HFFc6 (cell line): ENCODE results near the gene ELMO2. TPM values are rescaled to one million over a fixed set of nuclear protein-coding genes. Genes with fewer than 3 reads are reported as not detected.
A peak's percentile ranks its signal among the peaks of the same experiment; 100 is the strongest.

Experiments
- DNase-seq: peaks from one replicate; pipeline ENCODE4 v3.0.0-alpha.2; 2018
- H3K27ac Mint-ChIP-seq: 2 replicates; pipeline ENCODE4 v1.8.0; 2020; ENCODE audit warnings: mild to moderate bottlenecking, mixed read lengths
- H3K27me3 Mint-ChIP-seq: 2 replicates; pipeline ENCODE4 v1.8.0; 2021; ENCODE audit warnings: mild to moderate bottlenecking, moderate library complexity, mixed read lengths; ENCODE audit not compliant: insufficient read depth
- H3K36me3 Mint-ChIP-seq: 2 replicates; pipeline ENCODE4 v1.8.0; 2021; ENCODE audit warnings: low read depth, mixed read lengths
- H3K4me1 Mint-ChIP-seq: 2 replicates; pipeline ENCODE4 v1.8.0; 2020; ENCODE audit warnings: low read depth, mixed read lengths
- H3K4me3 Mint-ChIP-seq: 2 replicates; pipeline ENCODE4 v1.8.0; 2020; ENCODE audit warnings: mild to moderate bottlenecking, moderate library complexity, mixed read lengths
- H3K9me3 Mint-ChIP-seq: 2 replicates; pipeline ENCODE4 v1.8.0; 2020; ENCODE audit warnings: mild to moderate bottlenecking, mixed read lengths
- total RNA-seq, 6 experiments: library from RNA; stranded (reverse); fragmentation: NEBNext Ultra II Directional; extraction: Animal tissue kit (Norgen Biotek cat#: 25700); gene quantifications; 2 replicates in 1 of 6; 3 replicates in 5 of 6; pipeline ENCODE4 v1.2.3, GENCODE V29; 2021
- TF ChIP-seq, protein P1 (sequence below): fragments of 200-600 bp; sonication (generic); IDR thresholded peaks from 2 replicates; pipeline ENCODE4 v1.5.0; 2021; ENCODE audit warnings: antibody characterized with exemption, mild to moderate bottlenecking

ELMO2 gene
- total RNA-seq, 6 experiments from 2014 or later, result 39.3 to 48.0 (median 44.3) TPM

DNA sequence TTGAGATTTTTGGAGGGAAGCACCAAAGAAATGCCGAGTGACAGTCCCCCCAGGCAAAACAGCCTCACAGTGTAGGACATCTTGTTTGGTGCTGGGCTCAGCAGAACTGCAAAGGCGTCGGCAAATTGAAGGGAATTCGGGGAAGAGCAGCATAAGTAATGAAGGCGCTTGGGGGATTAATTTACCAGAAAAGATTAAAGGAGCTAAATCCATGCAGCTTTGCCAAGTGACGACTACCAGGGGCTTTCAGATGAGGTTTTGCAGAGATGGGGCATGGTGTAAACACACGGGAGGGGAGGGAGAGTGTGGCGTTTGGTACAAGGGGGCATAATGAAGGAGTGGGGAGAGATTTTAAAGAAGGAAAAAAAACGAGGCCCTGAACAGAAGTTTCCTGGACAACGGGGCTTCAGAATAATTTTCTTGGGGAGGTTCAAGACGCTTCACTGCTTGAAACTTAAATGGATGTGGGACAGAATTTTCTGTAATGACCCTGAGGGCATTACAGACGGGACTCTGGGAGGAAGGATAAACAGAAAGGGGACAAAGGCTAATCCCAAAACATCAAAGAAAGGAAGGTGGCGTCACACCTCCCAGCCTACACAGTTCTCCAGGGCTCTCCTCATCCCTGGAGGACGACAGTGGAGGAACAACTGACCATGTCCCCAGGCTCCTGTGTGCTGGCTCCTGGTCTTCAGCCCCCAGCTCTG is 52.8 kb downstream of the ELMO2 start:
- Mint-ChIP-seq H3K27me3 (0 out of 2 replicates have a peak, but pooled peaks cover 2% of the 10 kb centered on the region), H3K36me3 (peaks cover 10% of the 10 kb centered on the region), H3K9me3 (no peaks in the 10 kb centered on the region), H3K4me3 (no peak overlapping the region), H3K4me1 (peaks cover 26% of the 10 kb centered on the region), H3K27ac (no peak overlapping the region)
- TF ChIP-seq, protein P1, sequence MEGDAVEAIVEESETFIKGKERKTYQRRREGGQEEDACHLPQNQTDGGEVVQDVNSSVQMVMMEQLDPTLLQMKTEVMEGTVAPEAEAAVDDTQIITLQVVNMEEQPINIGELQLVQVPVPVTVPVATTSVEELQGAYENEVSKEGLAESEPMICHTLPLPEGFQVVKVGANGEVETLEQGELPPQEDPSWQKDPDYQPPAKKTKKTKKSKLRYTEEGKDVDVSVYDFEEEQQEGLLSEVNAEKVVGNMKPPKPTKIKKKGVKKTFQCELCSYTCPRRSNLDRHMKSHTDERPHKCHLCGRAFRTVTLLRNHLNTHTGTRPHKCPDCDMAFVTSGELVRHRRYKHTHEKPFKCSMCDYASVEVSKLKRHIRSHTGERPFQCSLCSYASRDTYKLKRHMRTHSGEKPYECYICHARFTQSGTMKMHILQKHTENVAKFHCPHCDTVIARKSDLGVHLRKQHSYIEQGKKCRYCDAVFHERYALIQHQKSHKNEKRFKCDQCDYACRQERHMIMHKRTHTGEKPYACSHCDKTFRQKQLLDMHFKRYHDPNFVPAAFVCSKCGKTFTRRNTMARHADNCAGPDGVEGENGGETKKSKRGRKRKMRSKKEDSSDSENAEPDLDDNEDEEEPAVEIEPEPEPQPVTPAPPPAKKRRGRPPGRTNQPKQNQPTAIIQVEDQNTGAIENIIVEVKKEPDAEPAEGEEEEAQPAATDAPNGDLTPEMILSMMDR, result no peak
- no peak for DNase-seq

DNA sequence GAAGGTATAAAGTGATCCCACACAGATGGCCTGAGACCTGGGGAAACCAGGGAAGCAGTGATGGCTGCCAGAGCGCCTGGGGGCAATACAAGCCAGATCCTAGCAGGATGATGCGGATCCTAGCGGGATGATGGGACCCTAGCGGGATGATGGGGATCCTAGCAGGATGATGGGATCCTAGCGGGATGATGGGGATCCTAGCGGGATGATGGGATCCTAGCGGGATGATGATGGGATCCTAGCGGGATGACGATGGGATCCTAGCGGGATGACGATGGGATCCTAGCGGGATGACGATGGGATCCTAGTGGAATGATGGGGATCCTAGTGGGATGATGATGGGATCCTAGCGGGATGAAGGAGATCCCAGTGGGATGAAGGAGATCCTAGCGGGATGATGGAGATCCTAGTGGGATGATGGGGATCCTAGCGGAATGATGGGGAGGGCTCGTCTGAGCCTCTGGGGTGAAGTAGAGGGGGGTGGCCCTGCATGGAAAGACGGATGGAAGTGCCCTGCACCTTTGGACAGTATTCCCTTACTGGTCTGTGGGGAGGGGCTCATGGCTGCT is 54.0 kb downstream of the ELMO2 start:
- Mint-ChIP-seq H3K27ac (no peak overlapping the region), H3K9me3 (no peaks in the 10 kb centered on the region), H3K36me3 (peaks cover 10% of the 10 kb centered on the region), H3K4me1 (peaks cover 26% of the 10 kb centered on the region), H3K27me3 (0 out of 2 replicates have a peak, but pooled peaks cover 2% of the 10 kb centered on the region), H3K4me3 (no peak overlapping the region)
- no peak for DNase-seq
- TF ChIP-seq, protein P1, result no peak

DNA sequence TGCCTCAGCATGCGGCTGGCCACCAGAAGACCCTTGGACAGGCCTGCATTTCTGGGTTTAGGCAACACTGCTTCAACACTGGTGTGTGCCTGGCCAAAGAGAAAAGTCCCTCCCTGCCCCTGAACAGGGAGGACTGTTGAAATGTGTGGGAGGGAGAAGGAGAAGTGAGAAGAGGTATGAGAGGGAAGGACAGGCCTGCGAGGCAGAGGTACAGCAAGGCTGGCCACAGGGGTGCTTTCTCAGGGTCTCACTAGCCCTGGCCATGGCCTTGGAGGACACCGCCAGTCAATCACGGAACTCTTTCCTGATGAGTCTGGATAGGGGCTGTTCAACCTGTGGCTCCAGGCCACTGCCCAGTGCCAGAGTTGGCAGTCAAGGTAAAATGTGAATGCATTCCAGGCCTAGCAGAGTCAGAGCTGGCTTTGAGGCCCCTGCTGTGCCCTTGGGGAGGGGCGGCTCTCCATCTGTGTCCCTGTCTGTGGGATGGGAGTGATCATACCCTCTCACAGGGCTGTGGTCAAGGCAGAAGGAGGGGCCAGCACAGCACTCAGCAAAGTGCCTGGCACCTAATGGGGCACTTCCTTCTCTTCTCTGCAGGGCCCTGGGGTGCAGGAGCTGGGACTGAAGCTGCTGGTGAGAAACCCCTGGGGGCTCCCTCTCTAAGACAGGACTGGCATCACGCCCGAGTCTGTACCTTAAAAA is 54.9 kb downstream of the ELMO2 start:
- H3K27ac Mint-ChIP-seq, result peak overlapping the region; percentile 98
- DNase-seq, result no peak

DNA sequence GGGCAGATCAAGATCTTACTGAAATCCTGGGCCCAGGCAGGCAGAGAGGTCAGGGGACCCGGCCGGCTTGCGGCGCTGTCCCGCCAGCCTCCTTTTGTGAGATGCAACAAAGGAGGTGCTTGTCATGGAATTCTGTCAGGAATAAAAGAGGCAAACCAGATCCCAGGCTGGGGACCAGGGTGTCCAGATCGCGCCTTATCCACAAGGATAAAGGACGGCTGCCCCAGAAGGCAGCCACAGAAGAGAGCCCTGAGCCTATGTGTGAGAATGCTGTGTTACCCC is 55.5 kb downstream of the ELMO2 start:
- peaks cover 13% of the 10 kb centered on the region for H3K36me3 Mint-ChIP-seq
- TF ChIP-seq, protein P1, result no peak
- H3K27ac Mint-ChIP-seq, result peak overlapping the region; percentile 98
- no peaks in the 10 kb centered on the region for H3K9me3 Mint-ChIP-seq
- H3K27me3 Mint-ChIP-seq, result 0 out of 2 replicates have a peak, but pooled peaks cover 2% of the 10 kb centered on the region
- peaks cover 26% of the 10 kb centered on the region for H3K4me1 Mint-ChIP-seq
- DNase-seq, result no peak
- peak overlapping the region; percentile 58; the same call in 1 of the 2 replicates for H3K4me3 Mint-ChIP-seq

More for the DNA sequence above, 54.9 kb downstream of the ELMO2 start:
- Mint-ChIP-seq H3K9me3 (no peaks in the 10 kb centered on the region), H3K27me3 (0 out of 2 replicates have a peak, but pooled peaks cover 2% of the 10 kb centered on the region), H3K36me3 (peaks cover 10% of the 10 kb centered on the region), H3K4me3 (no peak overlapping the region), H3K4me1 (peaks cover 26% of the 10 kb centered on the region)
- TF ChIP-seq, protein P1, result no peak

DNA sequence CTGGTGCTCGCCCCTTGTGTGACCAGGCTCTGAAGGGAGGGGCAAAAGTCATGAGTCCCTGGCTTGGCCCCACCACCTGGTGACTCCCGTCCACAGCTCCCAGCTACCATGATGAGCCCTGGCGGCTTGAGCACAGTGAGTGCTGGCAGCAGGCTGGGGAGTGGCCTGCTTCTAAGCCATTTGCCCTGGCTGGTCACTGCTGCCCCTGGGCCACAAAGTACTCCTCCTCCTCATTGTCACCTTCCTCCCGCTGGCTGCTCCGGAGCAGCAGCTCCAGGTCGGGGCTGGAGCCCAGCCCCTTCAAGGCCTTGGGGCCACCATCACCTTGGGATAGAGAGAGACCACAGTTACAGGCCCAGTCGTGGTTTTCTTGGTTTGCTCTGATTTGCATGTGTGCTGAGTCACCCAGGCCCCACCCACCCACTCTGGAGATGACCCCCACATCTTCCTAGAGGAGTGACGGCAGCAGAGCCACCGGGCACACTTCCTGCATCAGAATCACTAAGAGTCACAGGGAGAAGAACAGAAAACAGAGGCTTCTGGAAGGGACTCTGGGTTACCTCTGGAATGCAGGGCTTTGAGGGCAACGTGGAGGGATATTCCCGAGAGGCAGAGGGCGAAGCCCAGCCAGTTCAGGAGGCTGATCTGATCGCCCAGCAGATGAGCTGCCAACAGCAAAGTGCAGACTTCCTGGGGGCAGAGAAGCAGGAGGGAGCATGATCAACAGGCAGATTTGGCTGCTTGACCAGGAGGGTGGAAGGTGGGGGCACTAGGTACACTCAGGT is 56.0 kb downstream of the ELMO2 start:
- peak overlapping the region; percentile 98 for H3K27ac Mint-ChIP-seq
- no peaks in the 10 kb centered on the region for H3K9me3 Mint-ChIP-seq
- peak overlapping the region; percentile 58 for H3K4me3 Mint-ChIP-seq
- DNase-seq, result peak; percentile 80
- TF ChIP-seq, protein P1, result no peak
- H3K36me3 Mint-ChIP-seq, result peaks cover 14% of the 10 kb centered on the region
- H3K27me3 Mint-ChIP-seq, result 0 out of 2 replicates have a peak, but pooled peaks cover 2% of the 10 kb centered on the region
- peaks cover 26% of the 10 kb centered on the region for H3K4me1 Mint-ChIP-seq
